NT2/D1 (cell line): ENCODE measurements around the gene RNASE8.

Experiments
- SUZ12 ChIP-seq: IDR thresholded peaks from 2 replicates; pipeline ENCODE4 v1.6.1; 2011; ENCODE audit not compliant: insufficient read length, insufficient read depth; ENCODE audit errors: extremely low read depth
- YY1 ChIP-seq: IDR thresholded peaks from 2 replicates; pipeline ENCODE4 v1.6.1; 2011; ENCODE audit not compliant: insufficient read length, insufficient read depth
- ZNF274 ChIP-seq: IDR thresholded peaks from 2 replicates; pipeline ENCODE4 v1.6.1; 2011; ENCODE audit warnings: mild to moderate bottlenecking, low read depth, low read length

DNA sequence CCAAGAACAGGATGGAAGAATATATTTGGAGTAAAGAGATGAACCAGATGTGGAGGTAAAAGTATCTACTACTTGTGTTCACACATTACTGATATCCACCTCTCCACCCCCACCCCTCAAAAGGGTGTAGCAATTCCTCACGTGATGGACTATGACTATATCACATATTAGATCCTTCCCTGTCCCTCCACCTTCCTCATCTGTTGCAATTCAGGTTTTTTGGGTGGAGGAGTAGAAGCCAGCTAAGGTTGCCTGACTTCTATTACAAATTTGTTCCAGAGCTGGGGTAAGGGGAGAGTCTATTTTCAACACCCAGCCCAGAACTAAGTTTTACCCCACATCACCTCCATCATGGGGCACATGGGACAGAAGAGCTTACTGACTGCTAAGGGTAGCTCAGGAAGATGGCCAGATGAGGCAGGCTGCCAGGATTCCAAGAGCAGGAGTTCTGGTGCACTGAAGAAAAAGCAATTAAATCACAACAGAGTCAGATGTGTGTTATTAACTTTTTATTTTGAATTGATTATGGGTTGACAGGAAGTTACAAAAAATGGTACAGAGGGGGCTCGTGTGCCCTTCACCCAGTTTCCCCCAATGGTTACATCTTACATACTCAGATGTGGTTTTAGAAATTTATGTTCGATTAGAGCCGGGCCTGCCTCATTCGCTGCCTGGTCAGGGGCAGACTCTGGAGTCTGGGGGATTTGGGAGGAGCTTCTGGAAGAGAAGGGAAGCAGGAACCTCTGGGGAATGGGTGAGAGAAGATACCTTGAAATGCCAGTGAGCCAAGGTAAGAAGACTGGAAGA is 25.1 kb upstream of the RNASE8 start:
- TF ChIP-seq SUZ12 (no peak), ZNF274 (no peak), YY1 (no peak)
